K562 (cell line): ENCODE data around the gene USH2A.

Source experiments
- ADNP ChIP-seq: fragments of 200-800 bp; sonication (Bioruptor generic); IDR thresholded peaks from 2 replicates; pipeline ENCODE4 v1.6.1; 2016; ENCODE audit warnings: missing genetic modification characterization, missing compliant biosample characterization
- CBX5 ChIP-seq: IDR thresholded peaks from 2 replicates; pipeline ENCODE4 v1.6.1; 2014; ENCODE audit warnings: low read depth, borderline replicate concordance
- DPF2 ChIP-seq: fragments of 450-650 bp; IDR thresholded peaks from 2 replicates; pipeline ENCODE4 v1.6.1; 2016
- EHMT2 ChIP-seq: fragments of 450-650 bp; IDR thresholded peaks from 2 replicates; pipeline ENCODE4 v1.6.1; 2018; ENCODE audit warnings: antibody characterized with exemption
- JUND ChIP-seq, 2 experiments: IDR thresholded peaks; 2 replicates in 1 of 2; 3 replicates in 1 of 2; pipeline ENCODE4 v1.6.1; 2011; ENCODE audit warnings: borderline replicate concordance in 2 of 2, low read depth in 2 of 2, low read length in 2 of 2, improper control_type of control experiment in 1 of 2, missing biosample characterization in 1 of 2, missing genetic modification characterization in 1 of 2, missing genetic modification reagents in 1 of 2
- PRDM10 ChIP-seq: fragments of 450-650 bp; IDR thresholded peaks from 2 replicates; pipeline ENCODE4 v1.6.1; 2018; ENCODE audit not compliant: partially characterized antibody
- RBBP5 ChIP-seq: fragments of 200-600 bp; sonication (generic); IDR thresholded peaks from 2 replicates; pipeline ENCODE4 v1.6.1; 2012; ENCODE audit warnings: borderline replicate concordance, mild to moderate bottlenecking, low read length, control low read depth, inconsistent platforms; ENCODE audit not compliant: insufficient read depth, poor library complexity, severe bottlenecking
- RBM22 ChIP-seq: fragments of 200-400 bp; formaldehyde crosslinking; IDR thresholded peaks from 2 replicates; pipeline ENCODE4 v1.6.1; 2018; ENCODE audit warnings: low read length, low read depth; ENCODE audit not compliant: poor library complexity, severe bottlenecking
- SP2 ChIP-seq: IDR thresholded peaks from 2 replicates; pipeline ENCODE4 v1.6.1; 2011; ENCODE audit warnings: mild to moderate bottlenecking, low read depth, low read length, moderate library complexity; ENCODE audit not compliant: poor library complexity, severe bottlenecking; ENCODE audit errors: extremely low read depth
- STAG1 ChIP-seq: sonication (generic); formaldehyde crosslinking; IDR thresholded peaks from 2 replicates; pipeline ENCODE4 v1.5.0; 2020; ENCODE audit warnings: missing genetic modification reagents, borderline replicate concordance
- ZBTB43 ChIP-seq: sonication (generic); formaldehyde crosslinking; IDR thresholded peaks from 2 replicates; pipeline ENCODE4 v1.8.0; 2023; ENCODE audit warnings: mild to moderate bottlenecking, missing genetic modification reagents
- ZNF561 ChIP-seq: fragments of 450-650 bp; formaldehyde crosslinking; conservative IDR thresholded peaks from 2 replicates; pipeline ENCODE4 v1.4.0; 2020; ENCODE audit warnings: mild to moderate bottlenecking, moderate library complexity

GRCh38 chr1:216285052-216285451 is 138.2 kb downstream of the USH2A start:
- TF ChIP-seq STAG1 (CRISPR knock-in tag), result no peak
- TF ChIP-seq PRDM10, result no peak
- TF ChIP-seq RBM22, result no peak
- no peak for TF ChIP-seq JUND (IDR thresholded peaks at IDR 0.05; ENCODE audit: borderline replicate concordance, low read depth, low read length)
- TF ChIP-seq JUND (tag; IDR thresholded peaks at IDR 0.05; ENCODE audit: borderline replicate concordance, low read depth, low read length), result no peak
- TF ChIP-seq DPF2, result no peak
- no peak for TF ChIP-seq EHMT2
- TF ChIP-seq ZNF561 (CRISPR knock-in tag), result no peak
- TF ChIP-seq CBX5, result peak; percentile 56; the same call in 1 of the 2 replicates
- TF ChIP-seq ADNP (tag), result no peak
- no peak for TF ChIP-seq ZBTB43 (CRISPR knock-in tag)
- no peak for TF ChIP-seq RBBP5
- no peak for TF ChIP-seq SP2
